Mesenchymal stem cell (in vitro differentiated cells and primary cell): ENCODE measurements around the gene NLGN4X.

Experiments used
- DNase-seq: peaks from one replicate; pipeline ENCODE4 v3.0.0-alpha.2; 2013
- H2AFZ ChIP-seq: one replicate; pipeline ENCODE4 v1.6.1; 2013; ENCODE audit warnings: low read depth, mild to moderate bottlenecking, control low read depth, inconsistent platforms, low read length, moderate library complexity
- H2AK5ac ChIP-seq: 2 replicates; pipeline ENCODE4 v1.6.1; 2013; ENCODE audit warnings: low read length, moderate library complexity, mild to moderate bottlenecking, inconsistent platforms; ENCODE audit not compliant: severe bottlenecking
- H2BK120ac ChIP-seq: one replicate; pipeline ENCODE4 v1.6.1; 2013; ENCODE audit warnings: low read depth, mild to moderate bottlenecking, inconsistent platforms, low read length, moderate library complexity
- H2BK12ac ChIP-seq, 2 experiments: one replicate each; pipeline ENCODE4 v1.6.1; 2013; ENCODE audit warnings: inconsistent platforms in 2 of 2, low read length in 2 of 2, mild to moderate bottlenecking in 2 of 2, moderate library complexity in 2 of 2, control low read depth in 1 of 2
- H2BK15ac ChIP-seq: one replicate; pipeline ENCODE4 v1.6.1; 2013; ENCODE audit warnings: mild to moderate bottlenecking, low read depth, inconsistent platforms; ENCODE audit not compliant: poor library complexity, severe bottlenecking
- H2BK5ac ChIP-seq: 2 replicates; pipeline ENCODE4 v1.6.1; 2013; ENCODE audit warnings: low read depth, mild to moderate bottlenecking, low read length, control low read depth, inconsistent platforms; ENCODE audit not compliant: poor library complexity, severe bottlenecking
- H3K14ac ChIP-seq, 2 experiments: one replicate each; pipeline ENCODE4 v1.6.1; 2013; ENCODE audit warnings: inconsistent platforms in 2 of 2, low read length in 2 of 2, control low read depth in 1 of 2, mild to moderate bottlenecking in 1 of 2, moderate library complexity in 1 of 2
- H3K18ac ChIP-seq, 2 experiments: one replicate each; pipeline ENCODE4 v1.6.1; 2013; ENCODE audit warnings: inconsistent platforms in 2 of 2, low read length in 2 of 2, control low read depth in 1 of 2, low read depth in 1 of 2, mild to moderate bottlenecking in 1 of 2
- H3K23ac ChIP-seq, 2 experiments: one replicate each; pipeline ENCODE4 v1.6.1; 2013; ENCODE audit warnings: inconsistent platforms in 2 of 2, low read length in 2 of 2, mild to moderate bottlenecking in 2 of 2, moderate library complexity in 2 of 2, control low read depth in 1 of 2
- H3K27ac ChIP-seq: 2 replicates; pipeline ENCODE4 v1.5.1; 2013; ENCODE audit warnings: mild to moderate bottlenecking, moderate library complexity, low read length, control low read depth, inconsistent platforms; ENCODE audit not compliant: poor library complexity, severe bottlenecking
- H3K27me3 ChIP-seq, 2 experiments: 2 replicates each; pipeline versions ENCODE4 v1.6.1 to v1.7.0; 2013; ENCODE audit warnings: low read length in 2 of 2, mild to moderate bottlenecking in 2 of 2, moderate library complexity in 2 of 2, control low read depth in 1 of 2, inconsistent platforms in 1 of 2; ENCODE audit not compliant: control insufficient read depth in 1 of 2, insufficient read depth in 1 of 2
- H3K36me3 ChIP-seq, 2 experiments: 2 replicates each; pipeline versions ENCODE4 v1.6.1 to v1.7.0; 2013; ENCODE audit warnings: low read length in 2 of 2, control low read depth in 1 of 2, inconsistent platforms in 1 of 2, low read depth in 1 of 2, mild to moderate bottlenecking in 1 of 2; ENCODE audit not compliant: insufficient read depth in 2 of 2, control insufficient read depth in 1 of 2
- H3K4ac ChIP-seq, 2 experiments: one replicate each; pipeline ENCODE4 v1.6.1; 2013; ENCODE audit warnings: inconsistent platforms in 2 of 2, low read length in 2 of 2, mild to moderate bottlenecking in 2 of 2, moderate library complexity in 2 of 2, control low read depth in 1 of 2, low read depth in 1 of 2
- H3K4me1 ChIP-seq: 2 replicates; pipeline ENCODE4 v1.6.1; 2013; ENCODE audit warnings: low read depth, low read length, control low read depth; ENCODE audit not compliant: control insufficient read depth, insufficient read depth
- H3K4me2 ChIP-seq: 2 replicates; pipeline ENCODE4 v1.6.1; 2013; ENCODE audit warnings: low read length, mild to moderate bottlenecking, inconsistent platforms; ENCODE audit not compliant: poor library complexity, severe bottlenecking
- H3K4me3 ChIP-seq, 2 experiments: 2 replicates each; pipeline versions ENCODE4 v1.5.1 to v1.7.0; 2013; ENCODE audit warnings: low read length in 2 of 2, mild to moderate bottlenecking in 2 of 2, control low read depth in 1 of 2, low read depth in 1 of 2; ENCODE audit not compliant: insufficient read depth in 1 of 2
- H3K79me1 ChIP-seq: replicated peaks from 2 replicates; pipeline ENCODE4 v1.6.1; 2013; ENCODE audit warnings: mild to moderate bottlenecking, control low read depth, low read length, inconsistent platforms; ENCODE audit not compliant: poor library complexity, severe bottlenecking
- H3K9ac ChIP-seq: 2 replicates; pipeline ENCODE4 v1.7.0; 2013; ENCODE audit warnings: mild to moderate bottlenecking, low read length, moderate library complexity
- H3K9me3 ChIP-seq: 2 replicates; pipeline ENCODE4 v1.7.0; 2013; ENCODE audit warnings: mild to moderate bottlenecking, low read length; ENCODE audit not compliant: control insufficient read depth
- H4K8ac ChIP-seq: one replicate; pipeline ENCODE4 v1.6.1; 2013; ENCODE audit warnings: inconsistent platforms, mild to moderate bottlenecking, low read length, moderate library complexity
- H4K91ac ChIP-seq: one replicate; pipeline ENCODE4 v1.6.1; 2013; ENCODE audit warnings: mild to moderate bottlenecking, low read length, inconsistent platforms
- WGBS: methylation state at CpG from one replicate; pipeline ENCODE4 v1.1.7; 2013; ENCODE audit warnings: mixed read lengths; 5-methylcytosine and 5-hydroxymethylcytosine counted together

The NLGN4X gene

GRCh38 chrX:5869786-5870185 lies 358.9 kb downstream of the NLGN4X start:
- Histone ChIP-seq H2BK120ac (no peak overlapping the region), H3K4me3 (no peak overlapping the region), H3K79me1 (no peaks in the 10 kb centered on the region), H3K27ac (no peak overlapping the region), H3K9ac (no peak overlapping the region), H2BK5ac (no peak overlapping the region), H4K91ac (no peak overlapping the region), H3K23ac (no peak overlapping the region), H2AK5ac (no peak overlapping the region), H3K9me3 (no peaks in the 10 kb centered on the region), H3K14ac (no peak overlapping the region), H3K4ac (no peak overlapping the region), H3K4me2 (no peak overlapping the region), H4K8ac (no peak overlapping the region), H3K4me1 (no peaks in the 10 kb centered on the region), H2AFZ (no peak overlapping the region), H3K18ac (no peak overlapping the region), H2BK12ac (no peak overlapping the region), H2BK15ac (no peak overlapping the region), H3K36me3 (no peaks in the 10 kb centered on the region), H3K27me3 (no peaks in the 10 kb centered on the region)
- 88% methylated on average over 4 of the region's 7 CpGs for WGBS
- no peak for DNase-seq

- H4K91ac ChIP-seq: no peak overlapping the region
- no peak overlapping the region for H2BK15ac ChIP-seq
- H3K9me3 ChIP-seq: no peaks in the 10 kb centered on the region
- no peak overlapping the region for H2BK5ac ChIP-seq
- no peak overlapping the region for H2AFZ ChIP-seq
- H3K23ac ChIP-seq: no peak overlapping the region
- WGBS: 82% methylated on average over 2 of the region's 2 CpGs
- no peak overlapping the region for H4K8ac ChIP-seq
- H2AK5ac ChIP-seq: no peak overlapping the region
- no peak overlapping the region for H2BK12ac ChIP-seq
- H3K4me3 ChIP-seq: no peak overlapping the region
- no peak overlapping the region for H2BK120ac ChIP-seq
- H3K4me1 ChIP-seq: no peaks in the 10 kb centered on the region
- H3K4ac ChIP-seq: no peak overlapping the region
- no peak overlapping the region for H3K4me2 ChIP-seq
- no peak overlapping the region for H3K14ac ChIP-seq
- DNase-seq: no peak
- no peak overlapping the region for H3K18ac ChIP-seq
- H3K79me1 ChIP-seq: no peaks in the 10 kb centered on the region
- H3K27ac ChIP-seq: no peak overlapping the region
- H3K36me3 ChIP-seq: no peaks in the 10 kb centered on the region
- no peaks in the 10 kb centered on the region for H3K27me3 ChIP-seq
- H3K9ac ChIP-seq: no peak overlapping the region
These were observed 360.9 kb downstream of the NLGN4X start for GRCh38 chrX:5867778-5868177.

DNA sequence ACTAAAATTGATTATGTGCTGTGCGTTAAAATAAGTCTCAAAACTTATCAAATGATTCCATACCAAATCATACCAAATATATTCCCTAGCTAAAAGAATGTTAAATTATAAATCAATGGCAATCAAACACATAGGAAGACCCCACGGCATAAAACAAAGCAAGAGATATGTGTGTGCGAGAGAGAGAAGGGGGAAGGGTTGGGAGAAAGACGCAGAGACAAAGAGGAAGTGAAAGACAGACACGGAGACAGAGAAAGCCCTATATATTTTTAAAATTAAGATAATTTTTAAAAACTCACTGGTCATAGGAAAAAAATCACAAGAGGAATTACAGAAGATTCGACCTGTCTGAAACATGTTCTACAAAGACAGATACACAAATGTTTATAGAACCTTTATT lies 371.4 kb downstream of the NLGN4X start:
- Histone ChIP-seq H4K8ac (no peak overlapping the region), H3K9ac (no peak overlapping the region), H3K79me1 (no peaks in the 10 kb centered on the region), H3K27ac (no peak overlapping the region), H2AK5ac (no peak overlapping the region), H3K9me3 (no peaks in the 10 kb centered on the region), H3K18ac (no peak overlapping the region), H3K4me2 (no peak overlapping the region), H3K14ac (no peak overlapping the region), H3K36me3 (no peaks in the 10 kb centered on the region), H3K27me3 (no peaks in the 10 kb centered on the region), H2BK120ac (no peak overlapping the region), H2BK15ac (no peak overlapping the region), H3K4me3 (no peak overlapping the region), H3K4ac (no peak overlapping the region), H2BK5ac (no peak overlapping the region), H3K4me1 (no peaks in the 10 kb centered on the region), H2AFZ (no peak overlapping the region), H3K23ac (no peak overlapping the region), H2BK12ac (no peak overlapping the region), H4K91ac (no peak overlapping the region)
- no peak for DNase-seq
- WGBS: no CpG with 5 or more reads among the region's 6 CpGs

GRCh38 chrX:5852941-5853340 lies 375.7 kb downstream of the NLGN4X start:
- no peak for DNase-seq
- no peak overlapping the region for H3K18ac ChIP-seq
- no peak overlapping the region for H3K14ac ChIP-seq
- no peak overlapping the region for H2BK120ac ChIP-seq
- no peaks in the 10 kb centered on the region for H3K27me3 ChIP-seq
- no peak overlapping the region for H2BK12ac ChIP-seq
- no peak overlapping the region for H3K4ac ChIP-seq
- H3K36me3 ChIP-seq: no peaks in the 10 kb centered on the region
- no peak overlapping the region for H3K23ac ChIP-seq
- no peak overlapping the region for H3K9ac ChIP-seq
- H4K8ac ChIP-seq: no peak overlapping the region
- H4K91ac ChIP-seq: no peak overlapping the region
- H3K9me3 ChIP-seq: no peaks in the 10 kb centered on the region
- no peak overlapping the region for H3K4me2 ChIP-seq
- H3K27ac ChIP-seq: no peak overlapping the region
- H3K79me1 ChIP-seq: no peaks in the 10 kb centered on the region
- no peak overlapping the region for H2AK5ac ChIP-seq
- H3K4me1 ChIP-seq: no peaks in the 10 kb centered on the region
- H2BK5ac ChIP-seq: no peak overlapping the region
- 97% methylated on average over 2 of the region's 2 CpGs for WGBS
- no peak overlapping the region for H2AFZ ChIP-seq
- H3K4me3 ChIP-seq: no peak overlapping the region
- no peak overlapping the region for H2BK15ac ChIP-seq
